ENCODE data around the gene CIBAR2.

DNA sequence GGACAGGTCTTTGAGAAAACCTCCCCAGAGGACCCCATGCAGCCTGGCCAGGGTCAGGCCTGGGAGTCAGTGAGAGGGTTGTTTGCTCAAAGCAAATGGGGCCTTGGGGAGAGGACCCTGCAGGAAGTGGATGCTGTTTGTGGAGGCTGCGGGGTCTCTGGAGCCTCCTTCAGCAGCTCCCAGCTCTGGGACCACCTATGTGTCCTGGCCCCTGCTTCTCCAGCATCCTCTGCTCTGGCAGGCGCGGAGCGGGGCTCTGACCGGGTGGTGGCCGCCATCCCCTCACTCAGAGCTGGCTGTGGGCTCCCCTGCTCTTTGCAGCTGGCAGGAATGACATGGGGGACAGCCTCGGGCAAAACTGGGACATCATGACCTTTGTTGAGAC, 29.8 kb upstream of the CIBAR2 start:
- TF ChIP-seq EP300 (IDR thresholded peaks at IDR 0.05) (no peak), POLR2A (IDR thresholded peaks at IDR 0.05) (no peak)
- TF ChIP-seq, protein P1, sequence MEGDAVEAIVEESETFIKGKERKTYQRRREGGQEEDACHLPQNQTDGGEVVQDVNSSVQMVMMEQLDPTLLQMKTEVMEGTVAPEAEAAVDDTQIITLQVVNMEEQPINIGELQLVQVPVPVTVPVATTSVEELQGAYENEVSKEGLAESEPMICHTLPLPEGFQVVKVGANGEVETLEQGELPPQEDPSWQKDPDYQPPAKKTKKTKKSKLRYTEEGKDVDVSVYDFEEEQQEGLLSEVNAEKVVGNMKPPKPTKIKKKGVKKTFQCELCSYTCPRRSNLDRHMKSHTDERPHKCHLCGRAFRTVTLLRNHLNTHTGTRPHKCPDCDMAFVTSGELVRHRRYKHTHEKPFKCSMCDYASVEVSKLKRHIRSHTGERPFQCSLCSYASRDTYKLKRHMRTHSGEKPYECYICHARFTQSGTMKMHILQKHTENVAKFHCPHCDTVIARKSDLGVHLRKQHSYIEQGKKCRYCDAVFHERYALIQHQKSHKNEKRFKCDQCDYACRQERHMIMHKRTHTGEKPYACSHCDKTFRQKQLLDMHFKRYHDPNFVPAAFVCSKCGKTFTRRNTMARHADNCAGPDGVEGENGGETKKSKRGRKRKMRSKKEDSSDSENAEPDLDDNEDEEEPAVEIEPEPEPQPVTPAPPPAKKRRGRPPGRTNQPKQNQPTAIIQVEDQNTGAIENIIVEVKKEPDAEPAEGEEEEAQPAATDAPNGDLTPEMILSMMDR (IDR thresholded peaks at IDR 0.05): no peak

Data from ovary (tissue), 3 donors.